Measurements from ENCODE around the gene CTNND2.

- no peak for TF ChIP-seq POLR2AphosphoS5 (IDR thresholded peaks at IDR 0.05)
- TF ChIP-seq CTCF (IDR thresholded peaks at IDR 0.05 in 8 of 11, conservative IDR thresholded peaks at IDR 0.05 in 3 of 11): no peak
Observed at GRCh38 chr5:11007269-11007870, 896.9 kb downstream of the CTNND2 start.
